Measurements from ENCODE around the gene FOSL2. TPM values are rescaled to one million over a fixed set of nuclear protein-coding genes. Genes with fewer than 3 reads are reported as not detected.

Gene FOSL2
- total and polyA plus RNA-seq, 10 of the 15 experiments (the other 5 are each of a cell fraction or from before 2014, with no cell fraction given) = 0.05 to 1.3 (median 0.34) TPM

DNA sequence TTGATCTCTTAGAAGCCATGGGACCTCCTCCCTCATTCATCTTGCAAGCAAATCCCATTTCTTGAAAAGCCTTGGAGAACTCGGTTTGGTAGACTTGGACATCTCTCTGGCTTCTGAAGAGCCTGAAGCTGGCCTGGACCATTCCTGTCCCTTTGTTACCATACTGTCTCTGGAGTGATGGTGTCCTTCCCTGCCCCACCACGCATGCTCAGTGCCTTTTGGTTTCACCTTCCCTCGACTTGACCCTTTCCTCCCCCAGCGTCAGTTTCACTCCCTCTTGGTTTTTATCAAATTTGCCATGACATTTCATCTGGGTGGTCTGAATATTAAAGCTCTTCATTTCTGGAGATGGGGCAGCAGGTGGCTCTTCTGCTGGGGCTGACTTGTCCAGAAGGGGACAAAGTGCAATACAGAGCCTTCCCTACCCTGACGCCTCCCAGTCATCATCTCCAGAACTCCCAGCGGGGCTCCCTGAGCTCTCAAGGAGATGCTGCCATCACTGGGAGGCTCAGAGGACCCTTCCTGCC lies 20.0 kb downstream of the FOSL2 start (continued):
- TF ChIP-seq PRDM15 (CRISPR knock-in tag; IDR thresholded peaks at IDR 0.05) (no peak), TCF7 (IDR thresholded peaks at IDR 0.05; ENCODE audit: borderline replicate concordance) (no peak), RAD51 (IDR thresholded peaks at IDR 0.05) (no peak)

DNA sequence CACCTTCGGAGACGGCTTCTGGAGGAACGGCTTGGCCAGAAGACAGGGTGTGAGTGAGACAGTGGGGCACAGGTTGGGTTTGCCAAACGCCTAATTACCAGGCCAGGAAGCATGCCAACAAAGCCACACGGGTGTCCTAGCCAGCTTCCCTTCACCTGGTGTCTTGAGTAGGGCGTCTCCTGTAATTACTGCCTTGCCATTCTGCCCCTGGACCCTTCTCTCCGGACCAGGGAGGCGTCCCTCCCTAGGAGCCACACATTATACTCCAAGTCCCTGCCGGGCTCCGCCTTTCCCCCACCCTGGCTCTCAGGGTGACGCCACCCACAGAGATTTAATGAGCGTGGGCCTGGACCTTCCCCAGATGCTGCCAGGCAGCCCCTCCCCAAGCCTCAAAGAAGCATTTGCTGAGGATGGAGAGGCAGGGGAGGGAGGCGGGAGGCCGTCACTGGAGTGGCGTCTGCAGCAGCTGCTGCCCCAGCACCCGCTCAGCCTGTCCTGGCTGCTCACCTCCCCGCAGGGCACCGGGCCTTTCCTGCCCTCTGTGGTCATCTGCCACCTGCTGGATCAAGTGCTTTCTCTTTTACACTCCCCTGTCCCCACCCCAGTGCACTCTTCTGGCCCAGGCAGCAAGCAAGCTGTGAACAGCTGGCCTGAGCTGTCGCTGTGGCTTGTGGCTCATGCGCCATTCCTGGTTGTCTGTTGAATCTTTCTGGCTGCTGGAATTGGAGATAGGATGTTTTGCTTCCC lies 20.7 kb downstream of the FOSL2 start:
- Histone ChIP-seq H3K4me3 (no peak overlapping the region), H3K9me3 (replicated peaks; ENCODE audit: control insufficient read depth, insufficient read depth, low read length) (no peaks in the 10 kb centered on the region), H4K20me1 (ENCODE audit: control insufficient read depth, insufficient read depth) (no peaks in the 10 kb centered on the region), H3K9ac (ENCODE audit: control insufficient read depth, insufficient read depth, low read length) (no peak overlapping the region), H3K4me1 (ENCODE audit: control insufficient read depth, insufficient read depth, low read length) (no peaks in the 10 kb centered on the region), H3K4me2 (ENCODE audit: control insufficient read depth, insufficient read depth) (no peak overlapping the region), H3K27ac (ENCODE audit: control insufficient read depth, insufficient read depth) (no peak overlapping the region), H3K79me2 (ENCODE audit: control insufficient read depth, insufficient read depth, low read length) (no peaks in the 10 kb centered on the region), H3K36me3 (ENCODE audit: control insufficient read depth in 2 of 2, insufficient read depth in 2 of 2, low read length in 1 of 2) (no peaks in the 10 kb centered on the region), H2AFZ (ENCODE audit: control insufficient read depth, low read depth, low read length) (no peak overlapping the region), H3K27me3 (replicated peaks in 1 of 2; ENCODE audit: control insufficient read depth in 2 of 2, insufficient read depth in 2 of 2, low read length in 1 of 2) (no peaks in the 10 kb centered on the region)
- POLR2A ChIA-PET = no interaction called here
- FAIRE-seq (no peak), DNase-seq (ENCODE audit: low read depth, low spot score) (no peak), ATAC-seq (peak; percentile 73)
- in situ Hi-C loops (cut with MboI) = no loop called here
- SMC1A ChIA-PET (ENCODE audit: uncharacterized antibody, unreplicated experiment) = no interaction called here
- BruUV-seq (replicated peaks) = no TSS peak
- 77% methylated on average over 19 of the region's 20 CpGs for WGBS (ENCODE audit: insufficient coverage, insufficient replicate concordance, low lambda C conversion rate, missing lambda C conversion rate)
- TF ChIP-seq NFYA (IDR thresholded peaks at IDR 0.05; ENCODE audit: borderline replicate concordance, low read depth, low read length) (no peak), EGR1 (IDR thresholded peaks at IDR 0.05; ENCODE audit: borderline replicate concordance in 1 of 2, low read depth in 2 of 2, low read length in 2 of 2) (no peak), ZNF24 (IDR thresholded peaks at IDR 0.05) (no peak), POLR2AphosphoS2 (IDR thresholded peaks at IDR 0.05; ENCODE audit: low read depth, low read length) (no peak), NBN (IDR thresholded peaks at IDR 0.05) (no peak), ATF7 (IDR thresholded peaks at IDR 0.05; ENCODE audit: low read depth) (no peak)
- TF ChIP-seq, protein P1, sequence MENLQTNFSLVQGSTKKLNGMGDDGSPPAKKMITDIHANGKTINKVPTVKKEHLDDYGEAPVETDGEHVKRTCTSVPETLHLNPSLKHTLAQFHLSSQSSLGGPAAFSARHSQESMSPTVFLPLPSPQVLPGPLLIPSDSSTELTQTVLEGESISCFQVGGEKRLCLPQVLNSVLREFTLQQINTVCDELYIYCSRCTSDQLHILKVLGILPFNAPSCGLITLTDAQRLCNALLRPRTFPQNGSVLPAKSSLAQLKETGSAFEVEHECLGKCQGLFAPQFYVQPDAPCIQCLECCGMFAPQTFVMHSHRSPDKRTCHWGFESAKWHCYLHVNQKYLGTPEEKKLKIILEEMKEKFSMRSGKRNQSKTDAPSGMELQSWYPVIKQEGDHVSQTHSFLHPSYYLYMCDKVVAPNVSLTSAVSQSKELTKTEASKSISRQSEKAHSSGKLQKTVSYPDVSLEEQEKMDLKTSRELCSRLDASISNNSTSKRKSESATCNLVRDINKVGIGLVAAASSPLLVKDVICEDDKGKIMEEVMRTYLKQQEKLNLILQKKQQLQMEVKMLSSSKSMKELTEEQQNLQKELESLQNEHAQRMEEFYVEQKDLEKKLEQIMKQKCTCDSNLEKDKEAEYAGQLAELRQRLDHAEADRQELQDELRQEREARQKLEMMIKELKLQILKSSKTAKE (IDR thresholded peaks at IDR 0.05; ENCODE audit: low read depth, poor library complexity, severe bottlenecking) = no peak
- CTCF ChIA-PET = interaction anchor here (0.6 to 1.6 kb wide), 2 partner anchors 9 to 695 kb away, joined by 3 to 4 read pairs; no protein-coding TSS in a partner anchor
- RAD21 ChIA-PET (ENCODE audit: unreplicated experiment) = no interaction called here
- intact Hi-C loops (cut with micrococcal nuclease; ENCODE audit: unreplicated experiment) = no loop called here

Measured in GM12878 (cell line).